Erythroblast (primary cell): Measurements from ENCODE around the gene TGIF2.

Experiments used
- DNase-seq, 2 experiments: peaks; one replicate each; lab custom pipeline; 2025; lab: John Stamatoyannopoulos, UW
- GATA1 ChIP-seq: IDR thresholded peaks from 2 replicates; pipeline ENCODE4 v1.6.1; 2011; ENCODE audit warnings: low read depth, mild to moderate bottlenecking, control low read depth, low read length, moderate library complexity
- POLR2A ChIP-seq: IDR thresholded peaks from 2 replicates; pipeline ENCODE4 v1.6.1; 2011; ENCODE audit warnings: mild to moderate bottlenecking, low read length

The TGIF2 gene

DNA sequence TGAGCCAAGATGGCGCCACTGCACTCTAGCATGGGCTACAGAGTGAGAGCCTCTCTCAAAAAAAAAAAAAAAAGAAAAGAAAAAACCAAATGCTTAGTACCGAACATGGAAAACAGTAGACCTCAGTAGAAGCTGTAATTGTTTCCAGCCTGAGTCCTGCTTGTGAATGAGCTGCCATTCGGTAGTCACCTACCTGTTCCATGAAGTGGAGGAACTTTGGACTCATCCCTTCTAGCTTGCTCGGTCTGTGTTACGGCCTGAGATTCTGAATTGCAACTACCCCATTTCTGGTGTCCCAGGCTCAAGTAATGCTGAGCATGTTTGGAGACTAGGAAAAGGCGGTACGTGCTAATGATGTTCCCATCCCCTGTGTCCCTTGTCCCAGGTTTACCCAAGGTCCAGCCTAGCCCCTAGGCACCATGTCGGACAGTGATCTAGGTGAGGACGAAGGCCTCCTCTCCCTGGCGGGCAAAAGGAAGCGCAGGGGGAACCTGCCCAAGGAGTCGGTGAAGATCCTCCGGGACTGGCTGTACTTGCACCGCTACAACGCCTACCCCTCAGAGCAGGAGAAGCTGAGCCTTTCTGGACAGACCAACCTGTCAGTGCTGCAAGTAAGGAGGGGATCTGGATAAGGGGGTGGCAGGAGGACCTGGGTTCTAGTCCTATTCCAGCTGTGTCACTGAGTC lies 5.1 kb downstream of the TGIF2 start:
- TF ChIP-seq GATA1 (no peak), POLR2A (no peak)
- no peak for DNase-seq

DNA sequence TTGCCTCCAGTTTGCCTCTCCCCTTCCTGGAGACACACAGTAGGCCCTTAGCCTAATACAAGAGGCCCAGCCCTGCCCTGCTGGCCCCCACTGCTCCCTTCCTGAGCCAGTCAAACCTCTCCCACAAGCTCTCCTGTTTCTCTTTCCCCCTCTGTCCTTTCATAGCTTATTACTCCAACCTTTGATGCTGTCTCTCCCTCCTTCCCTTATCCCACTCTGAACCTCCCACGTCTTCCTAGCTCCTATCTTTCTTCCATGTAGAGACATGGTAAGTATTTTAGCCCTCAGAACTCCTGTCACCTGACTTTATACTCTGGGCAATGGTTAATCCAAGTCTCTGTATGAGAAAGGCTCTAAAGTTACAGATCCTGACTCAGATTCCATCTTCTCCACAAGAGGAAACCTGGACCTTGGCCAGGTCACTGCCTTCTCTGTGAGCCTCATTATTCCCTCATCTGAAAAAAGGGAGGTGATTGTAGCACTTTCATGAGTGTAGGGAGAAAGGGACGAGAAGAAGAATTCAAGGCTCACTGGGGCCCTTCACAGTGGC lies 6.7 kb downstream of the TGIF2 start:
- TF ChIP-seq POLR2A: no peak
- no peak for TF ChIP-seq GATA1
- no peak for DNase-seq

DNA sequence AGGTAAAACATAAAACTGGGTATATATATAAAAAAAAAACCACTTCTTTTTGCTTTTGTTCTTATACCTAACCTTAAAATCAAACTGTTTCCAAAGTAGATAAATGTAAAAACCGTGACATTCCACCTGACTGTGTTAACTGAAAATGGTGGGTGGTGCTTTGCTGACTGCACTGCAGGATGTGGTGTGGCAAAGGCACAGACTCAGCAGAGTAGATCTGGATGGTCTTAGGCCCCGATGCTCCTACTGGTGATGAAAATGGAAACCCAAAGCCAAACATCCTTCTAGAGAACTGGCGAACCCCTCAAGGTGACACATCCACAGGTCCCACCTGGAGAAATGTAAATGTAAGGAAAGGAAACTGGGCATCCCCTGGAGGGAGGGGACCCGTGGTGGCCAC lies 8.9 kb downstream of the TGIF2 start:
- no peak for DNase-seq
- TF ChIP-seq POLR2A: no peak

DNA sequence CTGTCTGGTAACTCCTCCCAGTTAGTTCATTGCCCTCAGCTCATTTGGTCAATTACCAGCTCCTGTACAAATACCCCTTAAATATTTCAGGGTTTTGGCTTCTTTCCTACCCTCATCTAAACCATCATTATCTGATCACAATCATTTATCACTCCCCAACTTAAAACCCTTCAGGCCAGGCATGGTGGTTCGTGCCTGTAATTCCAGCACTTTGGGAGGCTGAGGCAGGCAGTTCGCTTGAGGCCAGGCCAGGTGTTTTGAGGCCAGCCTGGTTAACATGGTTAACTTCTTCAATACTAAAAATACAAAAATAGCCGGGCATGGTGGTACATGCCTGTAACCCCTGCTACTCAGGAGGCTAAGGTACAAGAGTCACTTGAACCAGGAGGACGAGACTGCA lies 9.4 kb downstream of the TGIF2 start:
- TF ChIP-seq POLR2A (no peak), GATA1 (no peak)
- no peak for DNase-seq

DNA sequence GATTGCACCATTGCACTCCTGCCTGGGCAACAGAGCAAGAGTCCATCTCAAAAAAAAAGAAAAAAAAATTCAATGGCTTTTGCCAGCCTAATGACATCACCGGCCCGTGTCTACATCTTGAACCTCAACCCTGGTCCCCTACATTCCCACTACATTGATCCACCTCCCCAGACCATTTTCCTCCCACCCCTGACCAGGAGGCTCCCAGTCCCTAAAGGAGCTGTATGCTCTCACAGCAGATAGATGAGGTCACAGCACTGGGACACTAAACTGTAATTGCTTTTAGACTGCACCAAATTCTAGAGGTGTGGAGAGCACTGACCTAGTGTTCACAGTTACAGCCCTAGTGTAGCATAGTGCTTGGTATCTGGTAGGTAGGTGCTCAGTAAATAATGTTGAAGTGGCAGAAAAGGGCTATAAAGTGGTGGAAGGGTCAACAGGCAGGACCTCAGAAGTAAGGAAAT lies 10.7 kb downstream of the TGIF2 start:
- no peak for TF ChIP-seq POLR2A
- no peak for TF ChIP-seq GATA1
- no peak for DNase-seq

DNA sequence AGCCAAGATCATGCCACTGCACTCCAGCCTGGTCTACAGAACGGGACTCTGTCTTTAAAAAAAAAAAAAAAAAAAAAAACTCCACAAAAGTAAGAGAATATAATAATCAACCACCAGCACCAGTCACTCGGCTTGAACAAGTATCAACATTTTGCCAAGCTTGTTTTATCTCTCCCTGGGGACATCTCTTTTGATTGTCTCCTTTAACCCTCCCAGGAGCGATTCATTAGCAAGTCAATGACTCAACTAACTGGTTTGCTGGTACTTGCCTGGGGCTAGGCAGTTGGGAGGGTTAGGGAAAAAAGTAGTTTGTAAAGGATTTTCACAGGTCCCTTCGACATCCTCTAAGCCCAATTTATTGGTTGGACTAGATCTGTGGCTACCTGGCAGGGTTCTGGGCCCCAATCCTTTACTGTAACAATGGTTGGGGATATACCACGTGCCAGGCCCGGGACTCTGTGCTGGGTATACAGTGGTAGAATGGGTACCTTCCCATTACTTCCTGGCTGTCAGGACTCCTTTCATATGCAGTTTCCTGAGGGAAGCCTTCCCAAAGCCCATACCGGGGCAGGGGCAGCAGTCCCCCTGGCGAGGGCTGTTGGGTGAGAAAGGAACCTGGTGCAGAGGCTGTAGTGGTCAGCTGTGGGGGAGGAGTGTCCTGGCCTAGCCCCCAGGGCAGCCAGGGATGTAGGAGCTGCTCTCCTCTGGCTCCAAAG lies 12.2 kb downstream of the TGIF2 start:
- TF ChIP-seq POLR2A: no peak
- TF ChIP-seq GATA1: no peak
- DNase-seq: no peak

DNA sequence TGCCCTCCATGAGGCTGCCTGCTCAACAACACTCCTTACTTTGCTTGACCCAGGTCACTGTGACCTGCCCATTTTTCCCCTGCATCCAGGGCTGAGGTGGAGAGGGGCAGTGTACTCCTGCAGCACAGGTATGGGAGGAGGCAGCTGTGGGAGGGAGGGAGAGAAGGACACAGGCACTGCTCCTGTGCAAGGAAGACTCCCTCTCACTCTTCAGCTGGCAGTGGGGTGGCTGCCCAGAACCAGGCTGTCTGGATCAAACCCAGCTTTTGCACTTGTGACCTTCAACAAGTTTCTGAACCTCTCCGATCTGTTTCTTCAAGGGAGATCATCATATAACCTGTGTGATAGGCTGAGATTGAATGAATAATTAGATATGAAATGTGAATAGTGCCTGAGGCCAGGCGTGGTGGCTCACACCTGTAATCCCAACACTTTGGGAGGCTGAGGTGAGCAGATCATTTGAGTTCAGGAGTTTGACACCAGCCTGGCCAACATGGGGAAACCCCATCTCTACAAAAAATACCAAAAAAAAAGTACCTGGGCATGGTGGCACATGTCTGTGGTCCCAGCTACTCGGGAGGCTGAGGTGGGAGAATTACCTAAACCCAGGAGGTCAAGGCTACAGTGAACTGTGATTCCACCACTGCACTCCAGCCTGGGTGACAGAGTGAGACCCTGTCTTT lies 14.1 kb downstream of the TGIF2 start:
- TF ChIP-seq POLR2A (no peak), GATA1 (no peak)

DNA sequence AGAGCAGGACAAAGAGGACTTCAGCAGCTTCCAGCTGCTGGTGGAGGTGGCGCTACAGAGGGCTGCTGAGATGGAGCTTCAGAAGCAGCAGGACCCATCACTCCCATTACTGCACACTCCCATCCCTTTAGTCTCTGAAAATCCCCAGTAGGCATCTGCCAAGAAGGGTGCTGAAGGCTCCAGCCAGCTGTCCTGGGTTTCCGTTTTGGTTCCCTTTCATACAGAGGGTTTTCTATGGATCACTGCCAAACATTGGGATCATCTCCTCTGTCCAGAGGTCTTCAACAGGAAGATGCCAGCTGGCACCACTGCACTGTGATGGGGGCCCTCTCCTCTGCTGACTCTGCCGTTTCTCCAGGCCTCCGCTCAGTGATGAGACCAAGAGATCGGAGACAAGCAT lies 17.9 kb downstream of the TGIF2 start:
- no peak for TF ChIP-seq POLR2A
- TF ChIP-seq GATA1: no peak
- DNase-seq: no peak

More for the DNA sequence above, 14.1 kb downstream of the TGIF2 start:
- DNase-seq: no peak

DNA sequence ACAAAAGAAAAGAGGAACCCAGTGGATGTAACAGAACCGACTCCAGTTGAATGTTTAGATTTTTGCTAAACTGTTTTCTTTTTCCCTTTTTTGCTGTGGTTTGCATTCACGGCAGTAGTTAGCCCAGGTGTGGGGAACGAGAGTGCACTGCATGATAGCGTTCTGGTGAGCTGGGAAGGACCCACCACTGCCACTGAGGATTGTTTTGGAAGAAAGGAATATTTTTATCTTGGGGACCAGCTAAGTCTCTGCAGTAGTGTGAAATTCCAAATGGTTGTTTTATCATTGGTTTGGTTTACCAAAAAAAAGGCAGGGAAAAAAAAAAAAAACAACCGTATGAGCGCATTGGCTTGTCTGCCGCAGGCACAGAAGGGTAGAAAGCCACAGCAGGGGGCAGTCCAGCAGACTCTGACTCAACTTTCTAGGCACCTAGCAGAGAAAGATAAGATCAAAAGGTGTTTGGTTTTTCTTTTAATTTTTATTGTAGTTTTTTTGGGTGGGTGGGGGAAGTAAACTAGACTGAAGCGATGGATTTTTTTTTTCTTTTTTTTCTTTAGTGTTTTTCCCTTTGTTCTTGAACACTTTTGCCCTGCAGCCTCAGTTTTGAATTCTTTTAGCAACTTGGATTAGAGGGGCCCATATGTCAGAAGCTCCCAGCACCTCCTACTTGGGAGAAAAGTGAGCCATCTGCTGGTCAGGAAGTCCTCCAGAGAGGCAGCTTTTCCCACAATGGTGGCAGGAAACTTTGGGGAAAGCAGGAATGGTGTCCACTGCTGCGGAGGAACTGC lies 18.7 kb downstream of the TGIF2 start:
- DNase-seq: no peak
- no peak for TF ChIP-seq POLR2A
- TF ChIP-seq GATA1: no peak

DNA sequence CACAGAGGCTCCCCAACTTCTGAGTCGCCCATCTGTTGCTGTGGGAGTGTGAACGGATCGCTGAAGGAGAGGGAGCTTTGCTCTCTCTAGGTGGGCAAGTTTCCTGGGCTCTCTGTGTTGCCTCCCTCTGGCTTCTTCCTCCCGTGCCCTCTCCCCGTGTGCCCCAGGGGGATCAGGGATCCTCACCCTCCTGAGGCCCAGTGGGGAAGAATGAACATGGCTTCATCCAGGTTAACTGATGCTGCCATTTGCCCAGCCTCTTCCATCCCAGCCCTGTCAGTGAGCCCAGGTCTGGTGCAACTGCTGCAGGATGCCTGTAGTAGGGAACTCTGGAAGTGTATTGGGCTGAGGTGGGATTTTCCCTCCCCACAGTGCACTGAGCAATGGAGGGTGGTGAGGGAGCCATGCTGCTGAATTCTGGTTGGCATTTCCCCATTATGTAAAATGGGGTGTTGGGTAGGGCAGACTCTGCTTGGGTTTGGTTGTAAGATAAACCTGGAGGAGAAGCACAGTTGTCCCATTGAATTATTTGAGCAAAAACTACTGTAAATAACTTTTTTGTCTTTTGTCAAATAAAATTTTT lies 20.0 kb downstream of the TGIF2 start:
- DNase-seq: no peak
- TF ChIP-seq POLR2A (no peak), GATA1 (no peak)

DNA sequence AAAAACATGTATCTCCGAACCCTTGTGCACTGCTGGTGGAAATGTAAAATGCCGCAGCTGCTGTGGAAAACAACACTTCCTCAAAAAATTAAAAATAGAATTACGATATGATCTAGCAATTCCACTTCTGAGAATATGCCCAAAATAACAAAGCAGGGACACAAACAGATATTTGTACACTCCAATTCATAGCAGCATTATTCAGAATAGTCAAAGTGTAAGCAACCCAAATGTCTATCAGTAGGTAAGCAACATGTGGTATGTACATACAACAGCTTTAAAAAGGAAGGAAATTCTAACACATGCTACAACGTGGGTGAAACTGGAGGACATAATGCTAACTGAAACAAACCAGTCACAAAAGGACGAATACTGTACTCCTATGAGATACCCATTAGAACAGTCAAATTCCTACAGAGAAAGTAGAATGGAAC lies 26.5 kb downstream of the TGIF2 start:
- no peak for TF ChIP-seq POLR2A
- no peak for TF ChIP-seq GATA1
- DNase-seq: no peak

DNA sequence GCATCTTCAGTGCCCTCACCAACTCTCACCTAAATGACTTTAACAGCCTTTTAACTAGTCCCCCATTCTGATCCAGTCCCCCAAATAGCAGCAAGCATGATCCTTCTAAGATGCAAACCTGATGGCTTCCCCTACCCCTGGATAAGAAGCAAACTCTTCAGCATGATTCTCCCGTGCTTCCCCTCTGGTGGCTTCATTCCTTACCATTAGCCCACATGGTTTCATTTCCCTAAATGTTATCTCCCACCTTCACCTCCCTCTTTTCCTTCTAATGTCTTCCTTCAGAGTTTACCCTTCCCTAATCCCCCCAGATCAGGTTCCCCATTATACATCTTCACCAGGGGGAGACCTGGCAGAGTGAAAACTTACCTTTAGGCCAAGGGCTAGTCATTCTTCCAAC lies 28.1 kb downstream of the TGIF2 start:
- TF ChIP-seq POLR2A (no peak), GATA1 (no peak)

DNA sequence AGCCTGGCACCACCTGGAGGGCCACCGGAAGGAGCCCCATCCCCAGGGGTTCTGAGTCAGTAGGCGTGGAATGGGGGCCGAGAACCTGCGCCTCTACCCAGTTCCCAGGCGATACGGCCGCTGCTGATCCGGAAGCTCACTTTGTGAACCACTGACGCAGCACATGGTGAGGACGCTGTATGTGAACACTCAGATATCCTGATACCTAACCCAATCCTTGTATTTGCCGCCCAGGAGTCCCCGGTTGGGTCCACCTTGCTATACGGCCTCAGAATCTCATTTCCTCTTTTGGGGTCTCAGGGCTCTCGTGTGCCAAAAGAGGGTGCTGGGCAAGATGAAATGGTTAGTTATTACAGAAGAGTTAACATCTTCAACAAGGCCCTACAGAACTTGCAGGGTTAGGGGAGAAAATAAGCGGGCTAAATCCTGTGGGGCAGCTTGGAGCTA lies 31.6 kb downstream of the TGIF2 start:
- DNase-seq: peak; percentile 71 to 79
- no peak for TF ChIP-seq GATA1
- no peak for TF ChIP-seq POLR2A

More for the DNA sequence above, 28.1 kb downstream of the TGIF2 start:
- DNase-seq: no peak
